Measurements from ENCODE around the gene EEF1A2. TPM values are rescaled to one million over a fixed set of nuclear protein-coding genes. Genes with fewer than 3 reads are reported as not detected.

Gene EEF1A2
- total RNA-seq, 2 donors from 2014 or later = 2.4 TPM; not detected in 1

- Histone ChIP-seq H3K27ac (no peak overlapping the region), H3K27me3 (replicated peaks; ENCODE audit: insufficient read depth) (no peaks in the 10 kb centered on the region), H3K9me3 (no peaks in the 10 kb centered on the region), H3K4me1 (ENCODE audit: control insufficient read depth in 1 of 2, low read depth in 2 of 2) (peaks cover 12 to 29% of the 10 kb centered on the region in 2 donors), H3K4me3 (no peak overlapping the region), H3K36me3 (peaks cover 7% of the 10 kb centered on the region)
- DNase-seq (ENCODE audit: low spot score) (no peak), ATAC-seq (ENCODE audit: insufficient number of reproducible peaks, low FRiP score, low read depth) (no peak)
- TF ChIP-seq CTCF (IDR thresholded peaks at IDR 0.05) = no peak
Observed at GRCh38 chr20:63522091-63522868, 23.4 kb upstream of the EEF1A2 start.

GRCh38 chr20:63521602-63522001, 22.7 kb upstream of the EEF1A2 start:
- no peak overlapping the region for H3K27ac ChIP-seq
- no peaks in the 10 kb centered on the region for H3K27me3 ChIP-seq (replicated peaks; ENCODE audit: insufficient read depth)
- DNase-seq (ENCODE audit: low spot score) (no peak), ATAC-seq (ENCODE audit: insufficient number of reproducible peaks, low FRiP score, low read depth) (no peak)
- H3K36me3 ChIP-seq = peaks cover 7% of the 10 kb centered on the region
- H3K4me1 ChIP-seq (ENCODE audit: control insufficient read depth in 1 of 2, low read depth in 2 of 2) = peaks cover 12 to 29% of the 10 kb centered on the region in 2 donors
- no peaks in the 10 kb centered on the region for H3K9me3 ChIP-seq
- TF ChIP-seq CTCF (IDR thresholded peaks at IDR 0.05) = no peak
- peak overlapping the region; percentile 96 for H3K4me3 ChIP-seq

- Histone ChIP-seq H3K27me3 (replicated peaks; ENCODE audit: insufficient read depth) (no peaks in the 10 kb centered on the region), H3K36me3 (peaks cover 7% of the 10 kb centered on the region), H3K4me3 (peak overlapping the region; percentile 96), H3K4me1 (ENCODE audit: control insufficient read depth in 1 of 2, low read depth in 2 of 2) (peaks cover 12 to 29% of the 10 kb centered on the region in 2 donors), H3K27ac (peak overlapping the region; percentile 78 to 79), H3K9me3 (no peaks in the 10 kb centered on the region)
- ATAC-seq (ENCODE audit: insufficient number of reproducible peaks, low FRiP score, low read depth) (peak; percentile 30), DNase-seq (ENCODE audit: low spot score) (no peak)
- TF ChIP-seq CTCF (IDR thresholded peaks at IDR 0.05) = no peak
Observed at GRCh38 chr20:63520934-63521601, 22.2 kb upstream of the EEF1A2 start.

- DNase-seq (ENCODE audit: low spot score) = no peak
- Histone ChIP-seq H3K27ac (peak within 1 kb of the TSS; percentile 78 to 79), H3K4me3 (peak within 1 kb of the TSS; percentile 96), H3K36me3 (peaks cover 7% of the 10 kb centered on the region), H3K9me3 (no peaks in the 10 kb centered on the region), H3K27me3 (replicated peaks; ENCODE audit: insufficient read depth) (no peaks in the 10 kb centered on the region), H3K4me1 (ENCODE audit: control insufficient read depth in 1 of 2, low read depth in 2 of 2) (peaks cover 12 to 29% of the 10 kb centered on the region in 2 donors)
- no peak for TF ChIP-seq CTCF (IDR thresholded peaks at IDR 0.05)
- peak; percentile 89 for ATAC-seq (ENCODE audit: insufficient number of reproducible peaks, low FRiP score, low read depth)
Observed at GRCh38 chr20:63520504-63520933, 21.6 kb upstream of the EEF1A2 start, which contains the start of gene PPDPF. Gene PPDPF (plus strand): TSS chr20:63520765. CDS start chr20:63521309, 544 bp downstream.

Data from thoracic aorta (tissue), 2 donors.